HuH-7 (cell line): ENCODE data around the gene EFHB.
"Not testable (repeated sequence)": the region's sequence is repeated elsewhere in the genome, so short reads cannot be mapped to it uniquely, and the experiment has no call there.

ENCODE experiments used
- DNase-seq: peaks from one replicate; pipeline ENCODE4 v3.0.0; 2011; ENCODE audit warnings: low spot score

Gene EFHB

GRCh38 chr3:19934098-19934566, at the start of gene EFHB:
Gene EFHB, minus strand, starts transcription at chr3:19934217. Its CDS starts 199 bp downstream, at chr3:19934018.
- DNase-seq, result no peak

- no peak for DNase-seq
These were observed 38.0 kb upstream of the EFHB start for GRCh38 chr3:19972054-19972453.

- no peak for DNase-seq
These were observed 36.3 kb upstream of the EFHB start for GRCh38 chr3:19970327-19970726.

- no peak for DNase-seq
These were observed 33.8 kb upstream of the EFHB start for GRCh38 chr3:19967812-19968211.

GRCh38 chr3:19967208-19967607, 33.2 kb upstream of the EFHB start:
- no peak for DNase-seq

- no peak for DNase-seq
These were observed 27.9 kb upstream of the EFHB start for GRCh38 chr3:19961960-19962359.

- DNase-seq, result no peak
These were observed 26.7 kb upstream of the EFHB start for GRCh38 chr3:19960696-19961095.

GRCh38 chr3:19959505-19959904, 25.5 kb upstream of the EFHB start:
- no peak for DNase-seq

GRCh38 chr3:19957354-19957753, 23.3 kb upstream of the EFHB start:
- not testable (repeated sequence) for DNase-seq

- no peak for DNase-seq
These were observed 20.7 kb upstream of the EFHB start for GRCh38 chr3:19954676-19955075.

GRCh38 chr3:19950316-19950715, 16.3 kb upstream of the EFHB start:
- no peak for DNase-seq

GRCh38 chr3:19948226-19948591, 14.2 kb upstream of the EFHB start:
- no peak for DNase-seq

GRCh38 chr3:19947549-19948225, 13.7 kb upstream of the EFHB start:
- peak; percentile 51 for DNase-seq

GRCh38 chr3:19946832-19947548, 13.0 kb upstream of the EFHB start, which contains the start of gene RAB5A:
Gene RAB5A, plus strand, starts transcription at chr3:19947097. Its CDS starts 3,802 bp downstream, at chr3:19950899.
- peak; percentile 98 for DNase-seq

- no peak for DNase-seq
These were observed 12.2 kb upstream of the EFHB start for GRCh38 chr3:19945969-19946831.

GRCh38 chr3:19945534-19945933, 11.5 kb upstream of the EFHB start:
- DNase-seq, result peak; percentile 29

GRCh38 chr3:19940643-19941042, 6.6 kb upstream of the EFHB start:
- DNase-seq, result no peak

- DNase-seq, result no peak
These were observed 4.2 kb upstream of the EFHB start for GRCh38 chr3:19938295-19938627.

- DNase-seq, result no peak
These were observed 3.7 kb upstream of the EFHB start for GRCh38 chr3:19937459-19938294.

GRCh38 chr3:19932422-19932821, 1.6 kb downstream of the EFHB start:
- no peak for DNase-seq

- no peak for DNase-seq
These were observed 2.2 kb downstream of the EFHB start for GRCh38 chr3:19931767-19932188.
